GM23338 (cell line): ENCODE results near the gene SLC17A1. TPM values are rescaled to one million over a fixed set of nuclear protein-coding genes. Genes with fewer than 3 reads are reported as not detected.

Source experiments
- ATAC-seq: fragments of 200-7000 bp; cut with Tn5 transposase; 3 replicates; pipeline ENCODE4 v1.9.1; 2020
- DNase-seq: peaks from one replicate; pipeline ENCODE4 v3.0.0-alpha.2; 2015; ENCODE audit warnings: low spot score
- H2AFZ ChIP-seq: fragments of 200-600 bp; sonication (generic); 2 replicates; pipeline ENCODE4 v1.8.0; 2016; ENCODE audit warnings: antibody characterized with exemption, mild to moderate bottlenecking, moderate library complexity
- H3F3A ChIP-seq: fragments of 200-600 bp; sonication (generic); replicated peaks from 2 replicates; pipeline ENCODE4 v1.8.0; 2017; ENCODE audit warnings: antibody characterized with exemption, mixed run types, low read depth
- H3K27ac ChIP-seq: fragments of 200-600 bp; sonication (generic); 2 replicates; pipeline ENCODE4 v1.6.1; 2016; ENCODE audit warnings: low read depth
- H3K27me3 ChIP-seq: fragments of 200-600 bp; sonication (generic); 2 replicates; pipeline ENCODE4 v1.8.0; 2016; ENCODE audit warnings: mild to moderate bottlenecking, mixed run types, moderate library complexity; ENCODE audit not compliant: insufficient read depth
- H3K36me3 ChIP-seq: fragments of 200-600 bp; sonication (generic); 2 replicates; pipeline ENCODE4 v1.8.0; 2016; ENCODE audit warnings: mild to moderate bottlenecking; ENCODE audit not compliant: insufficient read depth
- H3K4me1 ChIP-seq: fragments of 200-600 bp; sonication (generic); 2 replicates; pipeline ENCODE4 v1.8.0; 2016; ENCODE audit warnings: mild to moderate bottlenecking, moderate library complexity; ENCODE audit not compliant: insufficient read depth
- H3K4me2 ChIP-seq: fragments of 200-600 bp; sonication (generic); 2 replicates; pipeline ENCODE4 v1.7.1; 2017; ENCODE audit warnings: mixed run types
- H3K4me3 ChIP-seq: fragments of 200-600 bp; sonication (generic); 2 replicates; pipeline ENCODE4 v1.6.1; 2016; ENCODE audit warnings: mixed run types
- H3K79me2 ChIP-seq: fragments of 200-600 bp; sonication (generic); replicated peaks from 2 replicates; pipeline ENCODE4 v1.8.0; 2017; ENCODE audit warnings: mild to moderate bottlenecking; ENCODE audit not compliant: insufficient read depth
- H3K9me2 ChIP-seq: fragments of 200-600 bp; sonication (generic); 2 replicates; pipeline ENCODE4 v1.8.0; 2017; ENCODE audit not compliant: insufficient read depth
- H4K20me1 ChIP-seq: fragments of 200-600 bp; sonication (generic); replicated peaks from 2 replicates; pipeline ENCODE4 v1.8.0; 2017; ENCODE audit warnings: mild to moderate bottlenecking; ENCODE audit not compliant: insufficient read depth
- H3K27ac Mint-ChIP-seq: 2 replicates; pipeline ENCODE4 v1.8.0; 2020; ENCODE audit warnings: inconsistent platforms, mild to moderate bottlenecking, moderate library complexity, mixed read lengths
- H3K27me3 Mint-ChIP-seq: 3 replicates; pipeline ENCODE4 v1.8.0; 2022; ENCODE audit warnings: low read depth, mild to moderate bottlenecking, moderate library complexity, mixed read lengths, inconsistent platforms; ENCODE audit not compliant: insufficient read depth, poor library complexity
- H3K36me3 Mint-ChIP-seq: 3 replicates; pipeline ENCODE4 v1.8.0; 2021; ENCODE audit warnings: low read depth, mild to moderate bottlenecking, inconsistent platforms, moderate library complexity, mixed read lengths
- H3K4me1 Mint-ChIP-seq: 3 replicates; pipeline ENCODE4 v1.8.0; 2020; ENCODE audit warnings: mild to moderate bottlenecking, inconsistent platforms, mixed read lengths
- H3K4me3 Mint-ChIP-seq: 3 replicates; pipeline ENCODE4 v1.8.0; 2021; ENCODE audit warnings: moderate library complexity, mild to moderate bottlenecking, inconsistent platforms, mixed read lengths
- H3K9me3 Mint-ChIP-seq: 3 replicates; pipeline ENCODE4 v1.8.0; 2020; ENCODE audit warnings: moderate library complexity, mild to moderate bottlenecking, inconsistent platforms, mixed read lengths
- CREB1 ChIP-seq: fragments of 250-450 bp; sonication (Bioruptor Pico); IDR thresholded peaks from 2 replicates; pipeline ENCODE4 v1.5.0; 2020; ENCODE audit warnings: low read depth, mild to moderate bottlenecking, moderate library complexity
- CTCF ChIP-seq, 2 experiments: fragments of 200-600 bp in 1 of 2; sonication (generic) in 1 of 2; conservative IDR thresholded peaks; 2 replicates each; pipeline versions ENCODE4 v1.5.1 to v1.6.1; 2016 to 2017; ENCODE audit warnings: antibody characterized with exemption in 2 of 2, low read depth in 2 of 2, mild to moderate bottlenecking in 2 of 2, moderate library complexity in 1 of 2
- ETS1 ChIP-seq: IDR thresholded peaks from 2 replicates; pipeline ENCODE4 v1.6.1; 2016; ENCODE audit warnings: antibody characterized with exemption
- EZH2 ChIP-seq: fragments of 200-600 bp; sonication (generic); IDR thresholded peaks from one replicate; pipeline ENCODE4 v1.8.0; 2017; ENCODE audit warnings: antibody characterized with exemption, mild to moderate bottlenecking, low read depth; ENCODE audit not compliant: unreplicated experiment
- EZH2phosphoT487 ChIP-seq: fragments of 200-600 bp; sonication (generic); IDR thresholded peaks from one replicate; pipeline ENCODE4 v1.8.1; 2018; ENCODE audit warnings: antibody characterized with exemption; ENCODE audit not compliant: unreplicated experiment
- JUNB ChIP-seq: IDR thresholded peaks from one replicate; pipeline ENCODE4 v1.6.1; 2016; ENCODE audit warnings: antibody characterized with exemption; ENCODE audit not compliant: unreplicated experiment
- NANOG ChIP-seq: IDR thresholded peaks from 2 replicates; pipeline ENCODE4 v1.6.1; 2016; ENCODE audit warnings: antibody characterized with exemption, borderline replicate concordance
- POLR2AphosphoS5 ChIP-seq: IDR thresholded peaks from 2 replicates; pipeline ENCODE4 v1.6.1; 2016; ENCODE audit warnings: antibody characterized with exemption, low read depth
- REST ChIP-seq: IDR thresholded peaks from one replicate; pipeline ENCODE4 v1.6.1; 2018; ENCODE audit warnings: antibody characterized with exemption; ENCODE audit not compliant: unreplicated experiment
- STAT1 ChIP-seq: IDR thresholded peaks from one replicate; pipeline ENCODE4 v1.6.1; 2016; ENCODE audit warnings: antibody characterized with exemption; ENCODE audit not compliant: unreplicated experiment
- ZNF114 ChIP-seq: fragments of 250-450 bp; sonication (Bioruptor Pico); IDR thresholded peaks from 2 replicates; pipeline ENCODE4 v1.5.0; 2020; ENCODE audit warnings: mild to moderate bottlenecking, moderate library complexity
- ZNF331 ChIP-seq: fragments of 250-450 bp; sonication (Bioruptor Pico); IDR thresholded peaks from 2 replicates; pipeline ENCODE4 v1.5.0; 2020; ENCODE audit warnings: low read depth, mild to moderate bottlenecking, moderate library complexity
- ZNF462 ChIP-seq: fragments of 250-450 bp; sonication (Bioruptor Pico); IDR thresholded peaks from 2 replicates; pipeline ENCODE4 v1.5.0; 2020; ENCODE audit warnings: mild to moderate bottlenecking, moderate library complexity
- polyA plus RNA-seq: library from polyadenylated mRNA; unstranded; fragments of >200 nt; fragmentation: Nextera tagmentation; extraction: Ambion mirVana; gene quantifications from 2 replicates; pipeline ENCODE4 v1.2.1, GENCODE V29; 2016
- total RNA-seq: library from RNA; depleted of rRNA; stranded (reverse); fragments of >200 nt; shearing (Covaris generic); gene quantifications from 2 replicates; pipeline ENCODE4 v1.2.3, GENCODE V29; 2014

The SLC17A1 gene
- total and polyA plus RNA-seq, 2 experiments from 2014 or later = not detected

GRCh38 chr6:25754535-25754934 is 77.3 kb downstream of the SLC17A1 start, which contains the start of gene SLC17A4:
TSS of gene SLC17A4 (plus strand) at chr6:25754742. CDS start at chr6:25761963, 7,221 bp downstream.
- peaks cover 7% of the 10 kb centered on the region; the same call in 1 of the 2 replicates for H3K9me2 ChIP-seq
- Mint-ChIP-seq H3K4me3 (no peak within 1 kb of the TSS), H3K27ac (no peak within 1 kb of the TSS), H3K9me3 (no peaks in the 10 kb centered on the region), H3K4me1 (no peaks in the 10 kb centered on the region), H3K36me3 (no peaks in the 10 kb centered on the region), H3K27me3 (peaks cover 3% of the 10 kb centered on the region)
- H3K79me2 ChIP-seq = no peaks in the 10 kb centered on the region
- H4K20me1 ChIP-seq = no peaks in the 10 kb centered on the region
- H3F3A ChIP-seq = no peaks in the 10 kb centered on the region
- no peak within 1 kb of the TSS for H3K4me3 ChIP-seq
- H3K36me3 ChIP-seq = no peaks in the 10 kb centered on the region
- H3K27me3 ChIP-seq = no peaks in the 10 kb centered on the region
- DNase-seq (no peak), ATAC-seq (no peak)
- H3K4me1 ChIP-seq = no peaks in the 10 kb centered on the region
- no peak within 1 kb of the TSS for H3K4me2 ChIP-seq
- TF ChIP-seq ZNF331 = no peak
- no peak for TF ChIP-seq JUNB
- TF ChIP-seq EZH2 = no peak
- no peak for TF ChIP-seq NANOG
- TF ChIP-seq CREB1 (CRISPR knock-in tag) = no peak
- no peak for TF ChIP-seq CTCF (conservative IDR thresholded peaks at IDR 0.05; ENCODE audit: low read depth in 2 of 2)
- TF ChIP-seq ZNF462 = no peak
- no peak for TF ChIP-seq POLR2AphosphoS5
- no peak for TF ChIP-seq REST
- TF ChIP-seq ZNF114 (CRISPR knock-in tag) = no peak
- TF ChIP-seq EZH2phosphoT487 = no peak
- no peak for TF ChIP-seq ETS1
- TF ChIP-seq STAT1 = no peak
- no peak within 1 kb of the TSS for H2AFZ ChIP-seq
- H3K27ac ChIP-seq = no peak within 1 kb of the TSS
